Measurements from ENCODE around the gene IGF2R. TPM values are rescaled to one million over a fixed set of nuclear protein-coding genes. Genes with fewer than 3 reads are reported as not detected.

The IGF2R gene
- total and polyA plus RNA-seq, 2 of the 13 experiments (the other 11 are each of a cell fraction or from before 2014, with no cell fraction given), result 38.3 to 70.0 TPM

GRCh38 chr6:160139420-160139851 lies 170.6 kb downstream of the IGF2R start (continued):
- no peak for TF ChIP-seq FOXC1 (CRISPR knock-in tag; IDR thresholded peaks at IDR 0.05; ENCODE audit: borderline replicate concordance)
- TF ChIP-seq SIX1 (CRISPR knock-in tag; IDR thresholded peaks at IDR 0.05; ENCODE audit: borderline replicate concordance), result no peak
- TF ChIP-seq ZNF160 (CRISPR knock-in tag; IDR thresholded peaks at IDR 0.05), result no peak
- TF ChIP-seq ZNF652 (CRISPR knock-in tag; IDR thresholded peaks at IDR 0.05; ENCODE audit: borderline replicate concordance, low read depth), result no peak
- no peak for TF ChIP-seq AKAP8 (CRISPR knock-in tag; IDR thresholded peaks at IDR 0.05)
- TF ChIP-seq HOXD1 (CRISPR knock-in tag; IDR thresholded peaks at IDR 0.05), result no peak
- TF ChIP-seq MZF1 (CRISPR knock-in tag; IDR thresholded peaks at IDR 0.05; ENCODE audit: borderline replicate concordance), result no peak
- TF ChIP-seq ZNF331 (CRISPR knock-in tag; IDR thresholded peaks at IDR 0.05), result no peak
- TF ChIP-seq MAZ (IDR thresholded peaks at IDR 0.05; ENCODE audit: borderline replicate concordance, low read depth, low read length), result no peak
- TF ChIP-seq MAZ (CRISPR knock-in tag; IDR thresholded peaks at IDR 0.05; ENCODE audit: low read depth), result no peak
- no peak for TF ChIP-seq SP4 (CRISPR knock-in tag; IDR thresholded peaks at IDR 0.05)
- TF ChIP-seq POLR2A (IDR thresholded peaks at IDR 0.05; ENCODE audit: insufficient read depth in 1 of 2, low read depth in 2 of 2, low read length in 2 of 2), result no peak
- no peak for TF ChIP-seq ZNF878 (CRISPR knock-in tag; IDR thresholded peaks at IDR 0.05)
- TF ChIP-seq ZNF513 (CRISPR knock-in tag; conservative IDR thresholded peaks at IDR 0.05), result no peak
- TF ChIP-seq HDAC6 (IDR thresholded peaks at IDR 0.05; ENCODE audit: low read depth, low read length), result no peak
- TF ChIP-seq, protein P1, sequence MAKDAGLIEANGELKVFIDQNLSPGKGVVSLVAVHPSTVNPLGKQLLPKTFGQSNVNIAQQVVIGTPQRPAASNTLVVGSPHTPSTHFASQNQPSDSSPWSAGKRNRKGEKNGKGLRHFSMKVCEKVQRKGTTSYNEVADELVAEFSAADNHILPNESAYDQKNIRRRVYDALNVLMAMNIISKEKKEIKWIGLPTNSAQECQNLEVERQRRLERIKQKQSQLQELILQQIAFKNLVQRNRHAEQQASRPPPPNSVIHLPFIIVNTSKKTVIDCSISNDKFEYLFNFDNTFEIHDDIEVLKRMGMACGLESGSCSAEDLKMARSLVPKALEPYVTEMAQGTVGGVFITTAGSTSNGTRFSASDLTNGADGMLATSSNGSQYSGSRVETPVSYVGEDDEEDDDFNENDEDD (CRISPR knock-in tag; IDR thresholded peaks at IDR 0.05; ENCODE audit: borderline replicate concordance), result no peak
- no peak for TF ChIP-seq ZBTB1 (CRISPR knock-in tag; IDR thresholded peaks at IDR 0.05; ENCODE audit: borderline replicate concordance)

Data from HepG2 (cell line).